GM18951 (cell line): ENCODE results near the gene EVA1A.

Experiments
- POLR2A ChIP-seq: IDR thresholded peaks from 4 replicates; pipeline ENCODE4 v1.6.1; 2011; ENCODE audit warnings: mild to moderate bottlenecking; ENCODE audit not compliant: insufficient read length, insufficient read depth; ENCODE audit errors: extremely low read depth
- in situ Hi-C: fragments of 300-500 bp; cut with MboI; formaldehyde crosslinking; loops from one replicate; pipeline ENCODE4 v1.12.0; 2022; ENCODE audit warnings: low sequenced_read_pairs, mixed read lengths, inconsistent platforms; ENCODE audit not compliant: unreplicated experiment

EVA1A gene

GRCh38 chr2:75580156-75580555, 19.4 kb upstream of the EVA1A start:
- in situ Hi-C loops: no loop called here
- no peak for TF ChIP-seq POLR2A

GRCh38 chr2:75579186-75579585, 18.4 kb upstream of the EVA1A start:
- no peak for TF ChIP-seq POLR2A
- in situ Hi-C loops: no loop called here

GRCh38 chr2:75577280-75577679, 16.5 kb upstream of the EVA1A start:
- in situ Hi-C loops: no loop called here
- no peak for TF ChIP-seq POLR2A

- in situ Hi-C loops: no loop called here
Observed at GRCh38 chr2:75574106-75574505, 13.4 kb upstream of the EVA1A start.

GRCh38 chr2:75573145-75573878, 12.6 kb upstream of the EVA1A start:
- in situ Hi-C loops: no loop called here
- TF ChIP-seq POLR2A: no peak

More at GRCh38 chr2:75574106-75574505, 13.4 kb upstream of the EVA1A start:
- TF ChIP-seq POLR2A: no peak

- in situ Hi-C loops: no loop called here
- no peak for TF ChIP-seq POLR2A
Observed at GRCh38 chr2:75571730-75572430, 11.1 kb upstream of the EVA1A start.

- in situ Hi-C loops: no loop called here
- TF ChIP-seq POLR2A: no peak
Observed at GRCh38 chr2:75570948-75571729, 10.4 kb upstream of the EVA1A start.

GRCh38 chr2:75570024-75570947, 9.5 kb upstream of the EVA1A start:
- no peak for TF ChIP-seq POLR2A
- in situ Hi-C loops: no loop called here

GRCh38 chr2:75569546-75569945, 8.8 kb upstream of the EVA1A start:
- in situ Hi-C loops: no loop called here
- TF ChIP-seq POLR2A: no peak

- no peak for TF ChIP-seq POLR2A
- in situ Hi-C loops: no loop called here
Observed at GRCh38 chr2:75568174-75568573, 7.4 kb upstream of the EVA1A start.

GRCh38 chr2:75565472-75566462, 5.0 kb upstream of the EVA1A start:
- in situ Hi-C loops: no loop called here
- TF ChIP-seq POLR2A: no peak
